Inflammatory macrophage (primary cell): Measurements from ENCODE around the gene REEP6.

ENCODE experiments used
- DNase-seq, 2 donors: peaks; one replicate each; pipeline ENCODE4 v3.0.0-alpha.2; 2020 to 2022

REEP6 gene

GRCh38 chr19:1457031-1457739 lies 33.8 kb upstream of the REEP6 start:
- DNase-seq: no peak

- no peak for DNase-seq
Measured at GRCh38 chr19:1457892-1458291, 33.1 kb upstream of the REEP6 start.

- DNase-seq: peak; percentile 76 to 80
Measured at GRCh38 chr19:1459479-1459878, 31.5 kb upstream of the REEP6 start.

GRCh38 chr19:1460033-1460995 lies 30.7 kb upstream of the REEP6 start:
- no peak for DNase-seq

GRCh38 chr19:1461862-1462261 lies 29.1 kb upstream of the REEP6 start:
- no peak for DNase-seq

GRCh38 chr19:1465191-1466016 lies 25.6 kb upstream of the REEP6 start:
- DNase-seq: peak; percentile 25 to 41

GRCh38 chr19:1466018-1466460 lies 24.9 kb upstream of the REEP6 start:
- no peak for DNase-seq

- DNase-seq: no peak
Measured at GRCh38 chr19:1466461-1467214, 24.3 kb upstream of the REEP6 start.

GRCh38 chr19:1467215-1467489 lies 23.8 kb upstream of the REEP6 start:
- no peak for DNase-seq

GRCh38 chr19:1467490-1468273 lies 23.3 kb upstream of the REEP6 start:
- DNase-seq: no peak

- no peak for DNase-seq
Measured at GRCh38 chr19:1468274-1468820, 22.6 kb upstream of the REEP6 start.

GRCh38 chr19:1468821-1469254 lies 22.1 kb upstream of the REEP6 start:
- DNase-seq: peak in 1 of 2 donors; percentile 49

- no peak for DNase-seq
Measured at GRCh38 chr19:1469255-1470054, 21.5 kb upstream of the REEP6 start.

GRCh38 chr19:1470055-1470304 lies 21.0 kb upstream of the REEP6 start:
- DNase-seq: no peak

GRCh38 chr19:1470305-1471009 lies 20.5 kb upstream of the REEP6 start:
- DNase-seq: no peak

GRCh38 chr19:1471010-1471514 lies 19.9 kb upstream of the REEP6 start:
- DNase-seq: no peak

GRCh38 chr19:1471515-1472160 lies 19.3 kb upstream of the REEP6 start:
- DNase-seq: peak in 1 of 2 donors; percentile 63

GRCh38 chr19:1472231-1473084 lies 18.5 kb upstream of the REEP6 start:
- no peak for DNase-seq
